GM12875 (cell line): ENCODE measurements around the gene TTC24.
"Not testable (repeated sequence)": the region's sequence is repeated elsewhere in the genome, so short reads cannot be mapped to it uniquely, and the experiment has no call there.

ENCODE experiments used
- H3K4me3 ChIP-seq: one replicate; pipeline ENCODE4 v1.5.1; 2011; ENCODE audit warnings: low read depth, low read length, control low read depth
- CTCF ChIP-seq: IDR thresholded peaks from 2 replicates; pipeline ENCODE4 v1.5.1; 2011; ENCODE audit warnings: low read depth, mild to moderate bottlenecking, control low read depth, inconsistent platforms, low read length, moderate library complexity, borderline replicate concordance; ENCODE audit not compliant: insufficient read depth

Gene TTC24

GRCh38 chr1:156549390-156549789 is 30.1 kb upstream of the TTC24 start:
- H3K4me3 ChIP-seq: no peak overlapping the region

GRCh38 chr1:156549831-156550230 is 29.7 kb upstream of the TTC24 start:
- no peak overlapping the region for H3K4me3 ChIP-seq
- TF ChIP-seq CTCF: no peak

More at GRCh38 chr1:156549390-156549789, 30.1 kb upstream of the TTC24 start:
- no peak for TF ChIP-seq CTCF

- H3K4me3 ChIP-seq: no peak overlapping the region
- TF ChIP-seq CTCF: no peak
These were observed 29.2 kb upstream of the TTC24 start for GRCh38 chr1:156550346-156550745.

- no peak for TF ChIP-seq CTCF
- H3K4me3 ChIP-seq: no peak overlapping the region
These were observed 28.4 kb upstream of the TTC24 start for GRCh38 chr1:156551066-156551643.

- no peak overlapping the region for H3K4me3 ChIP-seq
- no peak for TF ChIP-seq CTCF
These were observed 27.7 kb upstream of the TTC24 start for GRCh38 chr1:156551869-156552268.

- H3K4me3 ChIP-seq: no peak overlapping the region
- TF ChIP-seq CTCF: no peak
These were observed 27.0 kb upstream of the TTC24 start for GRCh38 chr1:156552518-156552917.

- not testable (repeated sequence) for H3K4me3 ChIP-seq
These were observed 26.6 kb upstream of the TTC24 start for GRCh38 chr1:156552937-156553336.

- H3K4me3 ChIP-seq: no peak overlapping the region
- no peak for TF ChIP-seq CTCF
These were observed 25.6 kb upstream of the TTC24 start for GRCh38 chr1:156553860-156554485.
